GM19324 (cell line): ENCODE results near the gene PLXNA4.

Experiments used
- ATAC-seq: cut with Tn5 transposase; IDR thresholded peaks from one replicate; pipeline ENCODE4 v1.9.1; 2021; ENCODE audit warnings: mild to moderate bottlenecking, moderate library complexity; ENCODE audit not compliant: unreplicated experiment, low FRiP score

Gene PLXNA4

GRCh38 chr7:132142006-132142405, 434.3 kb downstream of the PLXNA4 start:
- ATAC-seq = no peak

GRCh38 chr7:132141109-132141508, 435.2 kb downstream of the PLXNA4 start:
- ATAC-seq = no peak

GRCh38 chr7:132140341-132140740, 435.9 kb downstream of the PLXNA4 start:
- ATAC-seq = no peak

- no peak for ATAC-seq
Observed at GRCh38 chr7:132138817-132139216, 437.5 kb downstream of the PLXNA4 start.

GRCh38 chr7:132137681-132138080, 438.6 kb downstream of the PLXNA4 start:
- no peak for ATAC-seq

- ATAC-seq = no peak
Observed at GRCh38 chr7:132135746-132136385, 440.4 kb downstream of the PLXNA4 start.

GRCh38 chr7:132134814-132135445, 441.3 kb downstream of the PLXNA4 start:
- no peak for ATAC-seq

GRCh38 chr7:132133501-132133900, 442.8 kb downstream of the PLXNA4 start:
- no peak for ATAC-seq

- no peak for ATAC-seq
Observed at GRCh38 chr7:132131196-132131595, 445.1 kb downstream of the PLXNA4 start.

- no peak for ATAC-seq
Observed at GRCh38 chr7:132130497-132130896, 445.8 kb downstream of the PLXNA4 start.

GRCh38 chr7:132125872-132126595, 450.2 kb downstream of the PLXNA4 start:
- ATAC-seq = no peak

GRCh38 chr7:132125096-132125495, 451.2 kb downstream of the PLXNA4 start:
- ATAC-seq = no peak

GRCh38 chr7:132124575-132124974, 451.7 kb downstream of the PLXNA4 start:
- no peak for ATAC-seq

GRCh38 chr7:132123773-132124172, 452.5 kb downstream of the PLXNA4 start:
- ATAC-seq = no peak

GRCh38 chr7:132122901-132123300, 453.4 kb downstream of the PLXNA4 start:
- no peak for ATAC-seq

- ATAC-seq = no peak
Observed at GRCh38 chr7:132121987-132122386, 454.3 kb downstream of the PLXNA4 start.

- ATAC-seq = no peak
Observed at GRCh38 chr7:132118641-132119040, 457.6 kb downstream of the PLXNA4 start.

GRCh38 chr7:132117636-132118035, 458.6 kb downstream of the PLXNA4 start:
- ATAC-seq = no peak

- ATAC-seq = no peak
Observed at GRCh38 chr7:132117181-132117580, 459.1 kb downstream of the PLXNA4 start.

- ATAC-seq = no peak
Observed at GRCh38 chr7:132116369-132116768, 459.9 kb downstream of the PLXNA4 start.

- ATAC-seq = no peak
Observed at GRCh38 chr7:132115758-132116157, 460.5 kb downstream of the PLXNA4 start.

- ATAC-seq = no peak
Observed at GRCh38 chr7:132115028-132115427, 461.2 kb downstream of the PLXNA4 start.
